ENCODE results near the gene TAAR5. TPM values are rescaled to one million over a fixed set of nuclear protein-coding genes. Genes with fewer than 3 reads are reported as not detected.
"Not testable (repeated sequence)": the region's sequence is repeated elsewhere in the genome, so short reads cannot be mapped to it uniquely, and the experiment has no call there.

TAAR5 gene, protein sequence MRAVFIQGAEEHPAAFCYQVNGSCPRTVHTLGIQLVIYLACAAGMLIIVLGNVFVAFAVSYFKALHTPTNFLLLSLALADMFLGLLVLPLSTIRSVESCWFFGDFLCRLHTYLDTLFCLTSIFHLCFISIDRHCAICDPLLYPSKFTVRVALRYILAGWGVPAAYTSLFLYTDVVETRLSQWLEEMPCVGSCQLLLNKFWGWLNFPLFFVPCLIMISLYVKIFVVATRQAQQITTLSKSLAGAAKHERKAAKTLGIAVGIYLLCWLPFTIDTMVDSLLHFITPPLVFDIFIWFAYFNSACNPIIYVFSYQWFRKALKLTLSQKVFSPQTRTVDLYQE
- total RNA-seq: not detected

DNA sequence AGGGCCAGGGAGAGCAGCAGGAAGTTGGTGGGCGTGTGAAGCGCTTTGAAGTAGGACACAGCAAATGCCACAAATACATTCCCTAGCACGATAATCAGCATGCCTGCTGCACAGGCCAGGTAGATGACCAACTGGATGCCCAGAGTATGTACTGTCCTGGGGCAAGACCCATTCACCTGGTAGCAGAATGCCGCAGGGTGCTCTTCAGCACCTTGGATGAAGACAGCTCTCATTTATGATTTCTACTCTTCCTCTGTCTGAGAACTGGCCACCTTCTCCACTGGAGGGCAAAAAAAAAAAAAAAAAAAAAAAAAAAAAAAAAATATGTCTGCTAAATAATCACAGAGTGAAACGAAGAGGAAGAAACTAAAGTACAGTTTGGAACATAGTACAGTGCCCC, at the start of gene TAAR5:
TAAR5 (minus strand) TSS at position 288 of the 400 bp plus-strand sequence; CDS start at position 233, 55 bp downstream.
- Mint-ChIP-seq H3K36me3 (no peaks in the 10 kb centered on the region), H3K4me1 (no peaks in the 10 kb centered on the region), H3K9me3 (no peaks in the 10 kb centered on the region), H3K27ac (no peak within 1 kb of the TSS), H3K4me3 (no peak within 1 kb of the TSS), H3K27me3 (peaks cover 15% of the 10 kb centered on the region)
- POLR2A ChIA-PET: no interaction called here
- no peak for DNase-seq
- ATAC-seq (ENCODE audit: low read depth): no peak

DNA sequence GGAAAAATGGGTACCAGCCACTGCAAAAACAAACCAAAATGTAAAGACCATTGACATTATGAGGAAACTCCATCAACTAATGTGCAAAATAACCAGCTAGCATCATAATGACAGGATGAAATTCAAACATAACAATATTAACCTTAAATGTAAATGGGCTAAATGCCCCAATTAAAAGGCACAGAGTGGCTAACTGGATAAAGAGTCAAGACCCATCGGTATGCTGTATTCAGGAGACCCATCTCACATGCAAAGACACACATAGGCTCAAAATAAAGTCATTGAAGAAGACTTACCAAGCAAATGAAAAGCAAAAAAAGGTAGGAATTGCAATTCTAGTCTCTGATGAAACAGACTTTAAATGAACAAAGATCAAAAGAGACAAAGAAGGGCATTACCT, 47.6 kb upstream of the TAAR5 start:
- POLR2A ChIA-PET; H3K9me3 Mint-ChIP-seq; DNase-seq; H3K4me1 Mint-ChIP-seq; H3K27ac Mint-ChIP-seq; H3K36me3 Mint-ChIP-seq; ATAC-seq (ENCODE audit: low read depth); H3K4me3 Mint-ChIP-seq: not testable (repeated sequence)
- H3K27me3 Mint-ChIP-seq: peaks cover 24% of the 10 kb centered on the region

DNA sequence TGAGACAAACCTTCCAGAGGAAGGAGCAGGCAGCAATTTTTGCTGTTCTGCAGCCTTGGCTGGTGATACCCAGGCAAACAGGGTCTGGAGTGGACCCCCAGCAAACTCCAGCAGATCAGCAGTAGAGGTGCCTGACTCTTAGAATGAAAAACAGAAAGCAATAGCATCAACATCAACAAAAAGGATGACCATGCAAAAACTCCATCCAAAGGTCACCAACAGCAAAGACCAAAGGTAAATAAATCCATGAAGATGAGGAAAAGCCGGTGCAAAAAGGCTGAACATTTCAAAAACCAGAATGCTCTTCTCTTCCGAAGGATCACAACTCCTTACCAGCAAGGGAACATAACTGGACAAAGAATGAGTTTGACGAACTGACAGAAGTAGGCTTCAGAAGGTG, 46.4 kb upstream of the TAAR5 start:
- peaks cover 25% of the 10 kb centered on the region for H3K27me3 Mint-ChIP-seq

DNA sequence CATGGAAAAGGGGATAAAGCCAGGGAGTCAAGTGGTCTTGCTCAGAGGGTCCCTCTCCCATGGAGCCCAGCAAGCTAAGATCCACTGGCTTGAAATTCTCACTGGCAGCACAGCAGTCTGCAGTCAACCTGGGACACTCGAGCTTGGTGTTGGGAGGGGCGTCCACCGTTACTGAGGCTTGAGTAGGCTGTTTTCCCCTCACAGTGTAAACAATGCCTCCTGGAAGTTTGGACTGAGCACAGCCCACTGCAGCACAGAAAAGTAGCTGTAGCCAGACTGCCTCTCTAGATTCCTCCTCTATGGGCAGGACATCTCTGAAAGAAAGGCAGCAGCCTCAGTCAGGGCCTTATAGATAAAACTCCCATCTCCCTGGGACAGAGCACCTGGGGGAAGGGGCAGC, 45.7 kb upstream of the TAAR5 start:
- H3K4me3 Mint-ChIP-seq; H3K9me3 Mint-ChIP-seq; H3K27ac Mint-ChIP-seq; DNase-seq; POLR2A ChIA-PET; H3K4me1 Mint-ChIP-seq; ATAC-seq (ENCODE audit: low read depth); H3K36me3 Mint-ChIP-seq: not testable (repeated sequence)
- peaks cover 29% of the 10 kb centered on the region for H3K27me3 Mint-ChIP-seq

More for the DNA sequence above, 46.4 kb upstream of the TAAR5 start:
- ATAC-seq (ENCODE audit: low read depth); H3K27ac Mint-ChIP-seq; H3K9me3 Mint-ChIP-seq; H3K4me3 Mint-ChIP-seq; DNase-seq; H3K36me3 Mint-ChIP-seq; POLR2A ChIA-PET; H3K4me1 Mint-ChIP-seq: not testable (repeated sequence)

DNA sequence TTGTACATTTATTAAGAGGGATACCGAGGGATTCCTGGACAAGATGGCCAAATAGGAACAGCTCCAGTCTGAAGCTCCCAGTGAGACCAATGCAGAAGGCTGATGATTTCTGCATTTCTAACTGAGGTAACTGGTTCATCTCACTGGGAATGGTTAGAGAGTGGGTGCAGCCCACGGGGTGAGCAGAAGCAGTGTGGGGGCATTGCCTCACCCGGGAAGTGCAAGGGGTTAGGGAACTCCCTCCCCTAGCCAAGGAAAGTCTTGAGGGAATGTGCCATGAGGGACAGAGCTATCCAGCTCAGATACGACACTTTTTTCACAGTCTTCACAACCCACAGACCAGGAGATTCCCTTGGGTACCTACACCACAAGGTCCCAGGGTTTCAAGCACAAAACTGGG, 45.3 kb upstream of the TAAR5 start:
- Mint-ChIP-seq H3K27me3 (peaks cover 26% of the 10 kb centered on the region), H3K4me3 (no peak overlapping the region), H3K27ac (no peak overlapping the region), H3K4me1 (peaks cover 5% of the 10 kb centered on the region), H3K9me3 (no peaks in the 10 kb centered on the region), H3K36me3 (no peaks in the 10 kb centered on the region)
- POLR2A ChIA-PET: no interaction called here
- ATAC-seq (ENCODE audit: low read depth) (no peak), DNase-seq (no peak)

DNA sequence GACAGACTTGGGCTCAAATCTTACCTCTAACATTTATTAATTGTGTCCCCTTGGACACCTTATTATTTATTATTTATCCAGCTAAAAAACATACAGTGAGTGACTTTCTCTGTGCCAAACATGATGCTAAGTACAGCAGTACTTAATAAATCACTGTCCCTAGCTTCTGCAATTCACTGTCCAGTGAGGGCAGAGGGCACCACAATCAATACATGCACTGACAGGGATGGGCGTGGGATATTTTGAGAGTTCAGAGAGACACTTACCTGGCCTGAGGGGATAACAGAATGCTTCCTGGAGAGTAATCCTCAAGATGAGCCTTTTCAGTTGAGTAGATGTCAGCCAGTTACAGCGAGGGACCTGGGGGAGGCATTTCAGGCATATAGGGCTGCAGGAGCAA, 43.8 kb upstream of the TAAR5 start:
- Mint-ChIP-seq H3K36me3 (no peaks in the 10 kb centered on the region), H3K4me3 (no peak overlapping the region), H3K27me3 (peaks cover 26% of the 10 kb centered on the region), H3K4me1 (no peaks in the 10 kb centered on the region), H3K9me3 (no peaks in the 10 kb centered on the region), H3K27ac (no peak overlapping the region)
- ATAC-seq (ENCODE audit: low read depth) (no peak), DNase-seq (no peak)
- POLR2A ChIA-PET: no interaction called here

DNA sequence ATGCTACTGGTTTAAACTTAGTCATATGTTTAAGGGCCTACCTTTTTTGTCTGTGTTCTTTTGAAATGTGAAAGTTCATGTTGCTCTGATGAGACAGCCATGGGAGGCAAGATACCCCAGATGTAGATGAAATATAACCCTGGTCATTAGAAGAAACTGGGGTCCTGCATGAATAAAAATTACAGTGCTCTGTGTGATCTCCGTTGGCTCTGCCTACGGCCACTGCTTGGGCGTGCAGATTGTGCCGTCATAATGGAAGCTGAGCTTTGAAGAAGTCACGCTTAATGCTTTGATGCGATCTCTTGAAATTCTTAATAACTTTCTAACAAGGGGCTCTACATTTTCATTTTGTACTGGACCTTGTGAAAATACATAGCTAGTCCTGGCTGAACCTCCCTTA, 34.6 kb upstream of the TAAR5 start, which contains the start of gene TAAR2:
TAAR2 (minus strand) TSS at position 101 of the 400 bp plus-strand sequence; CDS start at position 101, 0 bp downstream.
- Mint-ChIP-seq H3K27ac (no peak within 1 kb of the TSS), H3K9me3 (no peaks in the 10 kb centered on the region), H3K36me3 (no peaks in the 10 kb centered on the region), H3K4me3 (no peak within 1 kb of the TSS), H3K27me3 (peaks cover 6% of the 10 kb centered on the region), H3K4me1 (no peaks in the 10 kb centered on the region)
- POLR2A ChIA-PET: no interaction called here
- DNase-seq: no peak
- no peak for ATAC-seq (ENCODE audit: low read depth)

DNA sequence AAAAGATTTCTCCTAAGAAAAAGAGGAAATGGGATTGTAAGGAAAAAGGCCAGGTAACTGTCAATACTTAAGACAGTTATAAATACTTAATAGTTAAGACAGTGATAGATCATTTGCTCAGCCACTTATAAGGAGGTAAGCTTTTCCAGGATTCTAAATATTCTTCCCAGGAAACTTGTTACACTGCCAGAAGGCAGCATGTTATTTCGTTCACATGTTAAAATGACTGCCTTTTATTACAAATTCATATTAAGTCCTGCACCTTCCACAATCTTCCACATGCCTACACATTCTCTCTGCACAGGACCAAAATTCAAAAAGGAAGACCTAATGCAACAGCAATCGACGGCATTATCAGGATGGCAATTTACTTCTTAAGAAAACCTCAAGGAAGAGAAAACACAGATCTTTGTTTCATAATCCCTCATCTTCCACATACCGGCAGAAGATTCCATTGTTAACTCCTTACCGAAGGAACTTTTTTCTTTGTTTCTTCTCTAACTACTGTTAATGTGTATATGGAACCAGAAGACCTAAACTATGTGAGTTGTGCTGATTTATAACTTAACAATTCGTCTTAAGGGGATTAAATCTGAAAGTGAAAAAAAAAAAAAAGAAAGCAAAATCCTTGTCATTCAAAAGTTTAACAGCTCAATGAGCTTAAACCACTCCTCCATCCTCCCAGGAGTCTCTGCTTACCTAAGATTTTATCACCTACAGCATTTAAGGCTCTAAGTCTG, 33.7 kb upstream of the TAAR5 start:
- H3K4me3 Mint-ChIP-seq: no peak overlapping the region
- H3K27me3 Mint-ChIP-seq: peaks cover 6% of the 10 kb centered on the region
- no peak for DNase-seq
- H3K9me3 Mint-ChIP-seq: no peaks in the 10 kb centered on the region
- POLR2A ChIA-PET: no interaction called here
- H3K36me3 Mint-ChIP-seq: no peaks in the 10 kb centered on the region
- H3K4me1 Mint-ChIP-seq: no peaks in the 10 kb centered on the region
- no peak for ATAC-seq (ENCODE audit: low read depth)
- no peak overlapping the region for H3K27ac Mint-ChIP-seq

DNA sequence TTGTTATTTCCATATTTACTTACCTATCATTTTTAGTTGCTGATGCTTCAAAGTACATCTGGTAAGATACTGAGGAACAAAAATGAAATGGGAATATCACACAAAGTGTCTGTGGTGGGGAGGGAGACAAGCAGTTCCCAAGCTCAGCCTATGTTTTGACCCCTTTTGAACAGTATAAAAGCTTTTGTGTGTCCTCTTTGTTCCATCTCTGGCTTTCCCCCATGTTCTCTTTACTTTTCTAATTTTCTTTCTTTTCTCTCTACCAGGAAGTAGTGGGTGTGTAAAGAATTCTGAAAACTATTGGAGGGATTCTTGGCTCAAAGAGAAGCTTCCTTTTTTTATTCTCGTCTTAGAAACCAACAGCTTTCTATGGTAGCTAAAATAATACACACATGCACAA, 27.1 kb upstream of the TAAR5 start:
- H3K4me1 Mint-ChIP-seq: peaks cover 3% of the 10 kb centered on the region
- no peak overlapping the region for H3K4me3 Mint-ChIP-seq
- no peaks in the 10 kb centered on the region for H3K9me3 Mint-ChIP-seq
- no peaks in the 10 kb centered on the region for H3K36me3 Mint-ChIP-seq
- peaks cover 27% of the 10 kb centered on the region for H3K27me3 Mint-ChIP-seq
- POLR2A ChIA-PET: no interaction called here
- no peak overlapping the region for H3K27ac Mint-ChIP-seq
- no peak for ATAC-seq (ENCODE audit: low read depth)
- no peak for DNase-seq

DNA sequence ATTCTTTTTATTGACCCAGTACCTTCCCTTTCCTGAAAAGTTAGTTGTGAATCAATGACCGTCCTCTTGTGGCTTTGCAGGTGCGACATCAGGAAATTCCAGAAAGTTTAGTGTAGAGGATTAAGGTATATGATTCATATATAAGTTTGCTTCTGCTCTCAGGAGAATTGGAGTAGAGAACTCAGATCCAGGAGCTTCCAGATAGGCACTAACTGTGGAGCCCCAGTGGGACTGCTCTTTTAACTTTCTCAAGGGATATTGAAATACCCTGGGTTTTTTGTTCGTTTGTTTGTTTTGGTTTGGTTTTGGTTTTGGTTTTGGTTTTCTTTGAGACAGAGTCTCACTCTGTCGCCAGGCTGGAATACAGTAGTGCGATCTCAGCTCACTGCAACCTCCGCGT, 25.0 kb upstream of the TAAR5 start:
- Mint-ChIP-seq H3K27ac (no peak overlapping the region), H3K36me3 (no peaks in the 10 kb centered on the region), H3K27me3 (peaks cover 25% of the 10 kb centered on the region), H3K4me3 (peak overlapping the region; percentile 52), H3K9me3 (no peaks in the 10 kb centered on the region), H3K4me1 (peaks cover 3% of the 10 kb centered on the region)
- no peak for DNase-seq
- ATAC-seq (ENCODE audit: low read depth): no peak
- POLR2A ChIA-PET: no interaction called here

DNA sequence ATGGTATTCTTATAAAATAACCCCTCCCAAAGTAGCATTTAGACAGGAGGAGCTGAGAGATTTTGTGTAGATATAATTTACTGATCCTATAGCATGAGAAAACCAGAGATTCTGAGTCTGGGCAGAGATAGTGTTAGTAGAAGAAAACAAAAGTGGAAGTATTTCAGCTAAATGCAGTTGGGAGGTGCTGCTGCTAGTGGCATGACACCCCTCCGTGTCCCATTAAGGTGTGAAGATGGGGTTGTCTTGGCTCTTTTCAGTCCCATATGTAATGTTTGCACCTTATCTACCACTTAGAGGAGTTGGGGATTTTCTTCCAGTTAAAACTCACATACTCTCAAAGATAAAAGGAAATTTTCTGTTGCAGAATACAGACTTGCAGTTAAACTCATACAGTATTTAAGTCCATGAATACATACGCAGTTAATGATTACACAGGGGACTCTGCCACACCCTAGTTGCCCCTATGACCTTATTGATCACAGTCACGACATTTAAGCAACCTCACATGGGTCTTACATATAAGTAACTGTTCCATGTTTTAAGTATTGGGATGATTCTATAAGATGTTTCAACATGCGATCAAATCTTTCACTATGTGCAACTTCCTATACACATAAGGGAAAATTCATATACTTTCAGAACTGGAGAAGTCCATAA, 23.0 kb upstream of the TAAR5 start:
- H3K27ac Mint-ChIP-seq: no peak overlapping the region
- ATAC-seq (ENCODE audit: low read depth): no peak
- H3K36me3 Mint-ChIP-seq: no peaks in the 10 kb centered on the region
- H3K9me3 Mint-ChIP-seq: no peaks in the 10 kb centered on the region
- peaks cover 3% of the 10 kb centered on the region for H3K4me1 Mint-ChIP-seq
- H3K27me3 Mint-ChIP-seq: peaks cover 25% of the 10 kb centered on the region
- POLR2A ChIA-PET: no interaction called here
- H3K4me3 Mint-ChIP-seq: no peak overlapping the region
- no peak for DNase-seq

DNA sequence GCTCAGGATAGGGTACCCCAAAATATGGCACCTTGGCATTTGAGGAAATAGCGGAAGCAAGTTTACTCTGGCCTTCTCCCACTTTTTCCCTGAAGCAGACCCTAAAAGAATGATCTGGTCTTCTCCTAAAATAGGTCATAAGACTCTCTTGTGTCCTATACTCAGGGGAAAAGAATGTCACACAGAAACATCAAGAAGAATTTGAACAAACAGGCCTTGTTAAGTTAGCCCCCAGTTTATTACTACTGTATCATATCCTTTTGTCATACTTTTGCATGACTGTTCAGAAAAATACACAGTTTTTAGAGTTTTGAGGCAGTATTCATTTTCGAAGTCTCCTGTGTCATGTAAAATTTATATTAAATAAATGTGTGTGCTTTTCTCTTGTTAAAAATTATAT, 22.1 kb upstream of the TAAR5 start:
- H3K4me3 Mint-ChIP-seq: no peak overlapping the region
- H3K9me3 Mint-ChIP-seq: no peaks in the 10 kb centered on the region
- POLR2A ChIA-PET: no interaction called here
- peaks cover 3% of the 10 kb centered on the region for H3K4me1 Mint-ChIP-seq
- H3K27ac Mint-ChIP-seq: no peak overlapping the region
- DNase-seq (no peak), ATAC-seq (ENCODE audit: low read depth) (no peak)
- H3K36me3 Mint-ChIP-seq: no peaks in the 10 kb centered on the region
- peaks cover 21% of the 10 kb centered on the region for H3K27me3 Mint-ChIP-seq

DNA sequence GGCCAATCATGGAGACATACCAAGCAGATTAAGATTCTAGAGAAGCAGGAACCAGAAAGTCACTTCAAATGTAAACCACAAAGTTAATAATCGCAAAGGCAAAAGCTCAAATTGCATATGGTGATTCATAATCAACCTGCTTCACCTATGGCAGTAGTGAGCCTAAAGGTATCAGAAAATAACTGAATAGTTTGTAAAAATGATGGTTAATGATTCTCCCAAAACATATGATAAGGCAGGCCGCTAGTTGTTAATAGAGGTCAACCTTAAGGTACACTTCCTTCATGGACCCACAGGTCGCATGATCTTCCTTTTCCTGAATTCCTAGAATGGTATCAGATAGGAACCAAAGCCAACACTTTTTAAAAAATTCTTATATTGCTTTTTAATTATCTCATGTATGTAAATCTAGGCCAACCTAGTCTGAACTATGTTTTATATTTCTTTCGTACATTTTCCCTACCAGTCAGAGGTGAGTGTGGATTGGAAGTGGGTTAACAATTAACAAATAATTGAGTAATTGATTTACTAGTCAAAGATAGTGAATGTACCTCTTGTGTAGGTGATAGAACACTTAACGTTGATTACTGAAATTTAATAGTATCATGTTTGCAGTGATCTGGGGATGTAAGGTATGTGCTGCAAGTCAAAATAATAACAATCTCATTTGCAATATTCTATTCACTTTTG, 18.1 kb upstream of the TAAR5 start:
- no peak overlapping the region for H3K4me3 Mint-ChIP-seq
- H3K36me3 Mint-ChIP-seq: no peaks in the 10 kb centered on the region
- POLR2A ChIA-PET: no interaction called here
- no peak for ATAC-seq (ENCODE audit: low read depth)
- H3K27me3 Mint-ChIP-seq: peaks cover 10% of the 10 kb centered on the region
- H3K27ac Mint-ChIP-seq: no peak overlapping the region
- DNase-seq: no peak
- no peaks in the 10 kb centered on the region for H3K9me3 Mint-ChIP-seq
- H3K4me1 Mint-ChIP-seq: no peaks in the 10 kb centered on the region

Data from activated naive CD8-positive, alpha-beta T cell treated with anti-CD3 and anti-CD28 coated beads, Interleukin-2, amount 10 ng/mL, durations not matched to agents 7 days and 5 days (primary cell).